Activated CD4-positive, alpha-beta T cell treated with anti-CD3 and anti-CD28 coated beads for 48 hours (primary cell): ENCODE data around the gene AK3.
A peak's percentile ranks its signal among the peaks of the same experiment; 100 is the strongest.
"Not testable (repeated sequence)": the region's sequence is repeated elsewhere in the genome, so short reads cannot be mapped to it uniquely, and the experiment has no call there.

Source experiments
- DNase-seq: peaks from one replicate; pipeline ENCODE4 v3.0.0-alpha.2; 2020

The AK3 gene

GRCh38 chr9:4662989-4663792 lies 77.8 kb downstream of the AK3 start:
- DNase-seq = no peak

- DNase-seq = peak; percentile 82
Observed at GRCh38 chr9:4662108-4662988, 78.7 kb downstream of the AK3 start, which contains the start of gene PLPP6. PLPP6 (plus strand) TSS chr9:4662294; CDS start chr9:4662376, 82 bp downstream.

GRCh38 chr9:4661611-4662010 lies 79.4 kb downstream of the AK3 start:
- DNase-seq = no peak

- DNase-seq = no peak
Observed at GRCh38 chr9:4661165-4661564, 79.8 kb downstream of the AK3 start.

DNA sequence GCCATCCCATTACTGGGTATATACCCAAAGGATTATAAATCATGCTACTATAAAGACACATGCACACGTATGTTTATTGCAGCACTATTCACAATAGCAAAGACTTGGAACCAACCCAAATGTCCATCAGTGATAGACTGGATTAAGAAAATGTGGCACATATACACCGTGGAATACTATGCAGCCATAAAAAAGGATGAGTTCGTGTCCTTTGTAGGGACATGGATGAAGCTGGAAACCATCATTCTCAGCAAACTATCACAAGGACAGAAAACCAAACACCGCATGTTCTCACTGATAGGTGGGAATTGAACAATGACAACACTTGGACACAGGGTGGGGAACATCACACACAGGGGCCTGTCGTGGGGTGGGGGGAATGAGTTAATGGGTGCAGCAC lies 80.3 kb downstream of the AK3 start:
- not testable (repeated sequence) for DNase-seq
